Endothelial cell of umbilical vein (primary cell): ENCODE data around the gene SVOP. TPM values are rescaled to one million over a fixed set of nuclear protein-coding genes. Genes with fewer than 3 reads are reported as not detected.

ENCODE experiments used
- BruUV-seq: library from RNA; stranded (reverse); fragments of 400-500 nt; replicated peaks from 2 replicates; lab custom pipeline; 2021; lab: Mats Ljungman, UMichigan
- CTCF ChIA-PET: fragments of 300-600, 350-600 bp; sonication (Branson Sonifier 250); formaldehyde crosslinking; loops from one replicate; lab custom pipeline; 2021; ENCODE audit warnings: antibody characterized with exemption, inconsistent platforms; lab: Charles Lee
- POLR2A ChIA-PET: fragments of 300-600, 350-600 bp; sonication (Branson Sonifier 250); formaldehyde crosslinking; loops from one replicate; lab custom pipeline; 2021; ENCODE audit warnings: antibody characterized with exemption, inconsistent platforms; lab: Charles Lee
- DNase-seq: peaks from one replicate; pipeline ENCODE4 v3.0.0-alpha.2; 2011; ENCODE audit warnings: low read depth, low spot score
- FAIRE-seq: peaks from 2 replicates; lab custom pipeline; 2011; peaks lifted over from hg19 to GRCh38; lab: Jason Lieb, UNC
- H2AFZ ChIP-seq: 2 replicates; pipeline ENCODE4 v1.6.0; 2012; ENCODE audit warnings: low read depth, low read length, control low read depth, inconsistent platforms
- H3K27ac ChIP-seq: 2 replicates; pipeline ENCODE4 v1.5.1; 2011; ENCODE audit warnings: low read depth, mild to moderate bottlenecking, control low read depth, low read length, moderate library complexity; ENCODE audit not compliant: insufficient read depth
- H3K27me3 ChIP-seq, 2 experiments: 2 replicates each; pipeline versions ENCODE4 v1.6.0 to v1.6.1; 2011; ENCODE audit warnings: low read length in 2 of 2, mixed read lengths in 1 of 2; ENCODE audit not compliant: control insufficient read depth in 2 of 2, insufficient read depth in 2 of 2
- H3K36me3 ChIP-seq, 2 experiments: 2 replicates in 1 of 2; 3 replicates in 1 of 2; pipeline ENCODE4 v1.5.1; 2011; ENCODE audit warnings: low read length in 2 of 2, mild to moderate bottlenecking in 1 of 2, moderate library complexity in 1 of 2; ENCODE audit not compliant: control insufficient read depth in 2 of 2, insufficient read depth in 2 of 2; ENCODE audit errors: extremely low read depth in 1 of 2
- H3K4me1 ChIP-seq: 3 replicates; pipeline ENCODE4 v1.5.1; 2011; ENCODE audit warnings: mild to moderate bottlenecking, low read length; ENCODE audit not compliant: control insufficient read depth, insufficient read depth; ENCODE audit errors: extremely low read depth
- H3K4me2 ChIP-seq: 2 replicates; pipeline ENCODE4 v1.6.1; 2011; ENCODE audit warnings: low read length, control low read depth, mixed read lengths; ENCODE audit not compliant: insufficient read depth
- H3K4me3 ChIP-seq, 3 experiments: fragments of 200-600 bp in 1 of 3; sonication (generic), shearing (Covaris generic) in 1 of 3; replicated peaks in 1 of 3; 2 replicates each; pipeline ENCODE4 v1.5.1; 2011 to 2016; ENCODE audit warnings: control low read depth in 3 of 3, low read length in 3 of 3, mild to moderate bottlenecking in 2 of 3, inconsistent platforms in 1 of 3, low read depth in 1 of 3, moderate library complexity in 1 of 3; ENCODE audit not compliant: insufficient read depth in 1 of 3
- H3K79me2 ChIP-seq: 2 replicates; pipeline ENCODE4 v1.6.0; 2012; ENCODE audit warnings: low read length, inconsistent platforms; ENCODE audit not compliant: control insufficient read depth, insufficient read depth
- H3K9ac ChIP-seq: replicated peaks from 2 replicates; pipeline ENCODE3; 2011; ENCODE audit warnings: low read length, control low read depth; ENCODE audit not compliant: insufficient read depth; ENCODE audit errors: extremely low read depth
- H3K9me1 ChIP-seq: replicated peaks from 3 replicates; pipeline ENCODE4 v1.6.0; 2011; ENCODE audit warnings: mild to moderate bottlenecking, low read length; ENCODE audit not compliant: control insufficient read depth, insufficient read depth; ENCODE audit errors: extremely low read depth
- H3K9me3 ChIP-seq: replicated peaks from 2 replicates; pipeline ENCODE4 v1.5.1; 2012; ENCODE audit warnings: low read length, inconsistent platforms; ENCODE audit not compliant: control insufficient read depth, insufficient read depth
- H4K20me1 ChIP-seq: replicated peaks from 2 replicates; pipeline ENCODE3; 2011; ENCODE audit warnings: mild to moderate bottlenecking, low read length; ENCODE audit not compliant: control insufficient read depth, insufficient read depth; ENCODE audit errors: extremely low read depth
- EZH2 ChIP-seq: IDR thresholded peaks from 2 replicates; pipeline ENCODE4 v1.6.1; 2012; ENCODE audit warnings: borderline replicate concordance, low read depth, mild to moderate bottlenecking, moderate library complexity, low read length, inconsistent platforms; ENCODE audit not compliant: severe bottlenecking
- GATA2 ChIP-seq: IDR thresholded peaks from 2 replicates; pipeline ENCODE4 v1.7.0; 2011; ENCODE audit warnings: low read depth, mild to moderate bottlenecking, moderate library complexity, mixed read lengths, low read length; ENCODE audit not compliant: insufficient read length, insufficient read depth
- JUN ChIP-seq: IDR thresholded peaks from 2 replicates; pipeline ENCODE4 v1.6.1; 2011; ENCODE audit warnings: borderline replicate concordance, low read depth; ENCODE audit not compliant: insufficient read length, insufficient read depth
- MYC ChIP-seq: IDR thresholded peaks from one replicate; pipeline ENCODE4 v1.6.1; 2011; ENCODE audit warnings: mild to moderate bottlenecking, low read depth, low read length
- POLR2A ChIP-seq: IDR thresholded peaks from 2 replicates; pipeline ENCODE4 v1.6.1; 2012; ENCODE audit warnings: low read depth, mild to moderate bottlenecking, control low read depth, low read length
- POLR2AphosphoS5 ChIP-seq: IDR thresholded peaks from 2 replicates; pipeline ENCODE4 v1.6.1; 2012; ENCODE audit warnings: low read depth, mild to moderate bottlenecking, control low read depth, low read length, moderate library complexity; ENCODE audit not compliant: insufficient read depth
- dilution Hi-C: fragments of 300-500 bp; cut with MboI; formaldehyde crosslinking; loops from one replicate; pipeline ENCODE4 v1.15.0; 2019; ENCODE audit warnings: low sequenced_read_pairs; ENCODE audit not compliant: extremely low pct_ligation_motif_present
- intact Hi-C: fragments of 100-400 bp; cut with micrococcal nuclease; formaldehyde crosslinking; loops from one replicate; pipeline ENCODE4 v1.10.0; 2022
- polyA plus RNA-seq, 4 experiments: library from polyadenylated mRNA; depleted of rRNA in 3 of 4; stranded (reverse) in 3 of 4; unstranded in 1 of 4; fragments of >200 nt; gene quantifications; 2 replicates each; pipeline versions ENCODE4 v1.2.1 to v1.2.3, GENCODE V29; 2011 to 2012; ENCODE audit warnings: missing spikeins in 1 of 4
- total RNA-seq: library from RNA; stranded (reverse); gene quantifications from 2 replicates; pipeline ENCODE4 v1.2.3, GENCODE V29; 2021
- TF ChIP-seq, protein P1 (sequence below): IDR thresholded peaks from 2 replicates; pipeline ENCODE4 v1.6.1; 2011; ENCODE audit not compliant: insufficient read depth, insufficient read length
- TF ChIP-seq, protein P2 (sequence below), 2 donors: IDR thresholded peaks; 1 replicate in 1 of 2; 2 replicates in 1 of 2; pipeline ENCODE4 v1.5.1; 2011; ENCODE audit warnings: low read length in 2 of 2, mild to moderate bottlenecking in 2 of 2, moderate library complexity in 2 of 2, control low read depth in 1 of 2, inconsistent platforms in 1 of 2, low read depth in 1 of 2; ENCODE audit not compliant: insufficient read depth in 1 of 2; ENCODE audit errors: extremely low read depth in 1 of 2

The SVOP gene
- total and polyA plus RNA-seq, 2 donors (not counting 3 experiments of a cell fraction or from before 2014, with no cell fraction given): not detected

DNA sequence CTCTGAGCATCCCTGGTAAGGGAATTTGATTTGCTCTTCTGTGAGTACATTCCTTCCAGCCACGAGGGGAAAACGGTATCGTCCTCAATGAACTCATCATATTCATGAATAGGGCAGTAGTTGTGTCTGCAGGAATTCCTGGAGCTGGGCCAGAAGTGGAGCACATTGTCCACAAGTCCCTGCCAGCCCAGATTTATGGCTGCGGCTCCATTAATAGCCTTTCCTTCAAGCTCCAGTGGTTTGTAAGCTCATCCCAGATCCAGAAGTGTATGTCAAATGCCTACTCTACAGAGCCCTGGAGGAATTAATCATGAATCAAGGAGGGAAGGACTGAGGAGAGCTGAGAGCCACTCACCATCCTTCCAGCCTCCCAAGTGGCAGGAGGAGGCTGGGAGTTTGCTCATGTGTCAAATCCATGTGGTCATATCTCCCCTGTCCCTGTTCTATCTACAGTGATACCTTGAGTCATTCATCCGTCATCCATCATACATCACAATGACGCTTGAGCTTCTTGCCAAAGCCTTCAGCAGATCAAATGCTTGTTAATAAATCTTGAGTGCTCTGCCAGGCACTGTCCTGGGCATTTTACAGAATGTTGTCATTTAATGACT is 65.5 kb downstream of the SVOP start:
- no peaks in the 10 kb centered on the region for H3K9me3 ChIP-seq
- POLR2A ChIA-PET: no interaction called here

More for the DNA sequence above, 65.5 kb downstream of the SVOP start:
- Histone ChIP-seq H4K20me1 (no peaks in the 10 kb centered on the region), H3K9me1 (no peaks in the 10 kb centered on the region), H3K4me2 (no peak overlapping the region), H3K79me2 (no peaks in the 10 kb centered on the region), H3K27me3 (no peaks in the 10 kb centered on the region), H3K4me1 (no peaks in the 10 kb centered on the region), H3K27ac (no peak overlapping the region), H3K9ac (no peak overlapping the region), H3K36me3 (no peaks in the 10 kb centered on the region), H2AFZ (no peak overlapping the region), H3K4me3 (no peak overlapping the region)
- DNase-seq (peak; percentile 36), FAIRE-seq (no peak)
- no peak for TF ChIP-seq GATA2
- TF ChIP-seq JUN: no peak
- TF ChIP-seq POLR2AphosphoS5: no peak
- TF ChIP-seq POLR2A: no peak
- no peak for TF ChIP-seq EZH2
- TF ChIP-seq, protein P1, sequence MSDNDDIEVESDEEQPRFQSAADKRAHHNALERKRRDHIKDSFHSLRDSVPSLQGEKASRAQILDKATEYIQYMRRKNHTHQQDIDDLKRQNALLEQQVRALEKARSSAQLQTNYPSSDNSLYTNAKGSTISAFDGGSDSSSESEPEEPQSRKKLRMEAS: no peak
- TF ChIP-seq, protein P2, sequence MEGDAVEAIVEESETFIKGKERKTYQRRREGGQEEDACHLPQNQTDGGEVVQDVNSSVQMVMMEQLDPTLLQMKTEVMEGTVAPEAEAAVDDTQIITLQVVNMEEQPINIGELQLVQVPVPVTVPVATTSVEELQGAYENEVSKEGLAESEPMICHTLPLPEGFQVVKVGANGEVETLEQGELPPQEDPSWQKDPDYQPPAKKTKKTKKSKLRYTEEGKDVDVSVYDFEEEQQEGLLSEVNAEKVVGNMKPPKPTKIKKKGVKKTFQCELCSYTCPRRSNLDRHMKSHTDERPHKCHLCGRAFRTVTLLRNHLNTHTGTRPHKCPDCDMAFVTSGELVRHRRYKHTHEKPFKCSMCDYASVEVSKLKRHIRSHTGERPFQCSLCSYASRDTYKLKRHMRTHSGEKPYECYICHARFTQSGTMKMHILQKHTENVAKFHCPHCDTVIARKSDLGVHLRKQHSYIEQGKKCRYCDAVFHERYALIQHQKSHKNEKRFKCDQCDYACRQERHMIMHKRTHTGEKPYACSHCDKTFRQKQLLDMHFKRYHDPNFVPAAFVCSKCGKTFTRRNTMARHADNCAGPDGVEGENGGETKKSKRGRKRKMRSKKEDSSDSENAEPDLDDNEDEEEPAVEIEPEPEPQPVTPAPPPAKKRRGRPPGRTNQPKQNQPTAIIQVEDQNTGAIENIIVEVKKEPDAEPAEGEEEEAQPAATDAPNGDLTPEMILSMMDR (IDR thresholded peaks at IDR 0.05; ENCODE audit: extremely low read depth in 1 of 2, insufficient read depth in 1 of 2, low read depth in 1 of 2, low read length in 2 of 2): no peak
- TF ChIP-seq MYC: no peak
- intact Hi-C loops: no loop called here
- no TSS peak for BruUV-seq
- dilution Hi-C loops: no loop called here
- CTCF ChIA-PET: interaction anchor here (0.6 to 1.3 kb wide), 2 partner anchors 342 to 386 kb away, joined by 3 to 4 read pairs; no protein-coding TSS in a partner anchor
